Skeletal muscle cell (primary cell): Measurements from ENCODE around the gene TLN1.
A peak's percentile ranks its signal among the peaks of the same experiment; 100 is the strongest.

Source experiments
- DNase-seq: peaks from one replicate; pipeline ENCODE4 v3.0.0-alpha.2; 2010; ENCODE audit warnings: low read depth
- H3K4me3 ChIP-seq: 2 replicates; pipeline ENCODE4 v1.5.1; 2011; ENCODE audit warnings: low read depth, mild to moderate bottlenecking, control low read depth, low read length, moderate library complexity

Gene TLN1

DNA sequence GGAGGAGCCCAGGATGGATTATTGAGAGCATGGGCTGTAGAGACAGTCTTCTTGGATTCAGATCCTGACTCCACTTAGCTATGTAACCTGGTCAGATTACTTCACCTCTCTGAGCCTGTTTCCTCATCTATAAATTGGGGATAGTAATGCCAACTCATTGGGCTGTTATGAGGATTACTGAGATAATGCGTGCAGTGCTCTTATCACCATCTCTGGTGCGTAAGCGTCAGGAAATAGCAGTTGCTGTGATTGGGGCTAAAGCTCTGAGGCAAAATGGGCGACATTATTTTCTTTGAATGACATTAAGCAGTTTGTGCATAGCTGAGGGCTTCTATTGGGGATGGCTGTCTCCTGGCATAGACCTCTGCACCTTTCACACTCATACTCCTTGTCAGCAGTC, 23.1 kb upstream of the TLN1 start:
- H3K4me3 ChIP-seq: no peak overlapping the region
- DNase-seq: no peak

DNA sequence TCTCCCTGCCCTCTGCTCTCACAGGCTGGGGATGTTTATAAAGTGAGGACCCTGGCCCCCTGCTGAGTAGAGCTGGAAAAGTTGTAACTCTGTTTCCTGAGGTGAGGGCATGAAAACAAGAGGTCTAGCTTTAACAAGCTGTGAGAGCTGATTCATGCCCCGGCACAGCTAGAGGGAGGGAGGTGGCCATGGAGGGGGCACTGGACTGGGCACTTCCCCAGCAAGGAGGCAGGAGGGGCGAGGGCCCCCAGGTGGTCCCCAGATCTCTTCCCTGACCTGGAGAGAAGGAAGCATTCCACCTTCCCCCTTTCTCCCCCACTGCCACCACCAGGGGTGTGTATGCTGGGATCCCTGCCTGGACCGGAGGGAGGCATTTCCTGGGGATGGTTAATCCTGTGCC, 22.3 kb upstream of the TLN1 start, which contains the start of gene MSMP:
Gene MSMP, minus strand, starts transcription at position 13 of the 400 bp plus-strand sequence. CDS start 147 bp downstream, outside the sequence.
- no peak for DNase-seq
- H3K4me3 ChIP-seq: no peak within 1 kb of the TSS

GRCh38 chr9:35753466-35753865, 21.5 kb upstream of the TLN1 start:
- H3K4me3 ChIP-seq: no peak overlapping the region
- no peak for DNase-seq

DNA sequence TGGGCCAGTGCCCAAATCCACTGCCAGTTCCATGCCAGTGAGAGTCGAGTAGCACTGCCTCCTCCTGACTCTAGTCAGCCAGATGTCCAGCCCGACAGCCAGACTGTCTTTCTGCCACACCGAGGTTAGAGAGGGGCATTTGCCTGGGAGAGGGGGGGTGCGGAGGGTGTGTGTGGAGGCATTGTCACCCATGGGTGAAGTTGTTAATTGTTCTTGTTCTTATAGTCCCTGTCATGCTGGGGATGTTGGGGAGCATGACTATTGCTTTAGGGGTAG, 18.2 kb upstream of the TLN1 start:
- no peak for DNase-seq
- peak overlapping the region; percentile 92 for H3K4me3 ChIP-seq

- DNase-seq: no peak
- H3K4me3 ChIP-seq: peak overlapping the region; percentile 92
Observed at GRCh38 chr9:35749515-35750255, 17.7 kb upstream of the TLN1 start.

- peak within 1 kb of the TSS; percentile 92 for H3K4me3 ChIP-seq
- no peak for DNase-seq
Observed at GRCh38 chr9:35748858-35749514, 17.0 kb upstream of the TLN1 start, which contains the start of the genes GBA2 and RGP1. Gene GBA2, minus strand, starts transcription at chr9:35749228. Its CDS starts 524 bp downstream, at chr9:35748704. Gene RGP1, plus strand, starts transcription at chr9:35749287. Its CDS starts 469 bp downstream, at chr9:35749756.

- no peak for DNase-seq
- H3K4me3 ChIP-seq: peak overlapping the region; percentile 92
Observed at GRCh38 chr9:35748242-35748857, 16.4 kb upstream of the TLN1 start.

DNA sequence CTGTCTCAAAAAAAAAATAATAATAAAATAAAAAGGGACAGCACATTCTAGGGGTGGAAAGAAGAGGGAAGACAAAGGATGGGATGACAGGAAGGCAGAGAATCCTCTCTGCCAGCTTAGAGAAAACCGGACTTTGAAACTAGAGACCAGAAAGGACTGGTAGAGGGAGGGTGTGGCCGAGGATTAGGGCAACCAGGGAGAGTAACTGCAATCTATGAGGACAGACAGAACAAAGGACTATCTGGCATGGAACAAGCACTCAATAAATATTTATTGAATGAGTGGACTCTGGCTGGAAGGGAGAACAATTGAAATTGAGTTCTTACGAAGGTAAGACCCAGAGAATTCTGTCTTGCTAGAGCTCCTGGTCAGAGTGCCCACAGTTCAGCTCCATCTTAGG, 14.6 kb upstream of the TLN1 start:
- no peak for DNase-seq

DNA sequence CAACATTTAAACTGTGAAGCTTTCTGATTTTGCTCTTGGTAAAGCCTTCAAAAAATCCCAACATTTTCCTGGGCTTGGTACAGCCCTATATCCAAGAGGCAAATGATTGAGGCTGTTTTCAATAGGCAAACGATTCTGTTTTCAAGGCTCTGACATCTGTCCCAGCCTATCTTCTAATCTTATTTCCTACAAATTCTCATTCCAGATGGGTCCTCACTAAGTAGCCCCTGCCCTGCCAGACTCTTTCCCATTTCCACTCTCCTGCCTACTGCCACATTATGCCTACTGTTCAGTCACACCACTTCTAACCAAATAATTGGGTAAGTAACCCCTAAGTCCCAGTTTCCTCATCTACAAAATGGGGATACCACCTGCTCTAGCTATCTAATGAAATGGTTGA, 13.6 kb upstream of the TLN1 start:
- no peak overlapping the region for H3K4me3 ChIP-seq
- DNase-seq: no peak

More for the DNA sequence above, 14.6 kb upstream of the TLN1 start:
- H3K4me3 ChIP-seq: peak overlapping the region; percentile 92

- DNase-seq: no peak
- no peak overlapping the region for H3K4me3 ChIP-seq
Observed at GRCh38 chr9:35743880-35744518, 12.0 kb upstream of the TLN1 start.

GRCh38 chr9:35743452-35743851, 11.5 kb upstream of the TLN1 start:
- H3K4me3 ChIP-seq: no peak overlapping the region
- no peak for DNase-seq

DNA sequence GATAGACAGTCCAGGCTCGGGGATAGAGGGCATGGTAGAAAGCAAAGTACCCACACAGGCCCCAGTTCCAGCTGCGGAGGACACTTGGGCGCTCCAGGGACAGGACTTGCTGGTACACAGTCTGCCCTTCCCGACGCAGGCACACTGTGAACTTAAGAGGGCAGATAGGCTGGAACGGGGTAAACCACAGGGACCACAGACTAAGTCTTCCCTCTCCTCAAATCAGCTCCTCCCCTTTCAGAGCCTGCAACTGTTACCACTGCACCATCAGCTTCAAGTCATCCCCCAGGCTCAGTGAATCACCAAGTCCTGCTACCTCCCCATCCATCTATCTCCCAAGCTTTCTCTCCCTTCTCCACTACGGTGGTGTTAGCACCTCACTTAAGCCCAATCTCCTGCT, 9.7 kb upstream of the TLN1 start:
- no peak overlapping the region for H3K4me3 ChIP-seq
- no peak for DNase-seq

DNA sequence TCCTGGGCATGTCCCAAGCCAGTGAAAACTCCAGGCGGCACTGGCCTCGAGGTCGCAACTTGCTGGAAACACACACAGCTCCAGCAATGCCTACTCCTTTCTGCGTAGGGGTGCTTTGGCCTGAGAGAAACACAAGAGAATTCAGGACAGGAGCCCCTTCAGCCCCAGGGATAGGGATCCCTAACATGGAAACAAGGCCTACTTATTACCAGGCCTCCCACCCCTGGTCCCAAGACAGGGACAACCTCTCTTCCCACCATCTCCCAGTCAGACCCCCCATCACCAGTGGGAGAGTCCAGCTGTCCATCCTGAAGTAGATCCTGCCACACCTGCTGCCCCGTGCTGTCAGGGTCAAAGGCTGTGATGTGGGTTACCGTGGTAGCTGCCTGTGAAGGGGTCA, 8.2 kb upstream of the TLN1 start:
- DNase-seq: no peak
- H3K4me3 ChIP-seq: no peak overlapping the region

- no peak for DNase-seq
Observed at GRCh38 chr9:35738924-35739323, 6.9 kb upstream of the TLN1 start.

DNA sequence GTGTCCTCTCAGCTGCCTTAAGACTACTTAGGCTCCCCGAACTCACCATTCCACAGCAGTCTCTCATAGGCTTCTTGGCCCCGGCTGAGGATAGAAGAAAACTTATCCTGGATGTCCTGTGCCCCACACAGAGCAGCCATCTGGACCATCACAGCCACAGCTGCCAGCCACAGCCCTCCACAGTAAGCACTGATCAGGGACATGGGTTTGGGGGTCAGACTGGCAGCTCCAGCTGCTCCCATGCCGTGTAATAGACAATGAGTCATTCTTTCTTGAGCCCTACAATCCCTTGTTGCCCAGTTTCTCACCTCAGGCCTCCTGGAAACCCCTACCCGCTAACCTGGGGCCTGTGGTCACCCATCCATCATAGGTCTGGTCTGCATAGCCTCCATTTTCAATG, 6.2 kb upstream of the TLN1 start:
- DNase-seq: no peak
- no peak overlapping the region for H3K4me3 ChIP-seq

More at GRCh38 chr9:35738924-35739323, 6.9 kb upstream of the TLN1 start:
- no peak overlapping the region for H3K4me3 ChIP-seq

GRCh38 chr9:35737143-35737542, 5.1 kb upstream of the TLN1 start:
- DNase-seq: no peak
- no peak overlapping the region for H3K4me3 ChIP-seq

DNA sequence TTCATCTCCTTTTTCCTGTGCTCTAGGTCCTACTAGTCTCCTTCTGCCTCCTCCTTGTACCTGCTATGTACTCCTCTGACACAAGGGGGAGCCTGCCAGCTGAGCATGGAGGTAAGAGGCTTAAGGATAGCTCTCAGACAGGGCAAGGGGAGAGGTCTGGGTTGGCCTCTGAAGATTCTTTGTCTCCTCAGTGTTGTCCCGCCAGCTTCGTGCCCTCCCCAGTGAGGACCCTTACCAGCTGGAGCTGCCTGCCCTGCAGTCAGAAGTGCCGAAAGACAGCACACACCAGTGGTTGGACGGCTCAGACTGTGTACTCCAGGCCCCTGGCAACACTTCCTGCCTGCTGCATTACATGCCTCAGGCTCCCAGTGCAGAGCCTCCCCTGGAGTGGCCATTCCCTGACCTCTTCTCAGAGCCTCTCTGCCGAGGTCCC, 4.2 kb upstream of the TLN1 start:
- H3K4me3 ChIP-seq: no peak overlapping the region

GRCh38 chr9:35734096-35734495, 2.1 kb upstream of the TLN1 start:
- no peak for DNase-seq

More for the DNA sequence above, 4.2 kb upstream of the TLN1 start:
- DNase-seq: no peak

DNA sequence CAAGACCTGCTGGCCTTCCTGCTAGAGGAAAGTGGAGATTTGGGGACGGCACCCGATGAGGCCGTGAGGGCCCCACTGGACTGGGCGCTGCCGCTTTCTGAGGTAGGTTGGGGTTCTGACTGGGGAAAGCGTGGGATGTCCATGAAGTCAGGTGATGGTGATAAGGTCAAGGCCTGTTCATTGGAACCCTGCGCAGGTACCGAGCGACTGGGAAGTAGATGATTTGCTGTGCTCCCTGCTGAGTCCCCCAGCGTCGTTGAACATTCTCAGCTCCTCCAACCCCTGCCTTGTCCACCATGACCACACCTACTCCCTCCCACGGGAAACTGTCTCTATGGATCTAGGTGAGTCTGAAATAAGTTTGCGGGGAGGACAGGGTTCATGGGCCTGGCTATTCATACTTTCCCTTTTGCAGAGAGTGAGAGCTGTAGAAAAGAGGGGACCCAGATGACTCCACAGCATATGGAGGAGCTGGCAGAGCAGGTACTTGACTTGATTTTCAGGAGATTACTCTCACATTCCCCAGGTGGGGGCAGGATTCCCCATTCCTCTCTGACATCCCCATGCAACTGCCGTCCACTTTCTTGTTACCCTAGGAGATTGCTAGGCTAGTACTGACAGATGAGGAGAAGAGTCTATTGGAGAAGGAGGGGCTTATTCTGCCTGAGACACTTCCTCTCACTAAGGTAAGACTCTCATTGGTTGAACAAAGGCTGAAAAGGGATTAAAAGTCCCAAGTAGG, 976 bp upstream of the TLN1 start:
- peak overlapping the region; percentile 90 for H3K4me3 ChIP-seq
- DNase-seq: no peak

More at GRCh38 chr9:35734096-35734495, 2.1 kb upstream of the TLN1 start:
- no peak overlapping the region for H3K4me3 ChIP-seq
